HG02678 (cell line): Measurements from ENCODE around the gene DOCK4.
"Not testable (repeated sequence)": the region's sequence is repeated elsewhere in the genome, so short reads cannot be mapped to it uniquely, and the experiment has no call there.

ENCODE experiments used
- ATAC-seq: cut with Tn5 transposase; IDR thresholded peaks from one replicate; pipeline ENCODE4 v1.9.1; 2021; ENCODE audit warnings: mild to moderate bottlenecking, moderate library complexity; ENCODE audit not compliant: unreplicated experiment

The DOCK4 gene, protein sequence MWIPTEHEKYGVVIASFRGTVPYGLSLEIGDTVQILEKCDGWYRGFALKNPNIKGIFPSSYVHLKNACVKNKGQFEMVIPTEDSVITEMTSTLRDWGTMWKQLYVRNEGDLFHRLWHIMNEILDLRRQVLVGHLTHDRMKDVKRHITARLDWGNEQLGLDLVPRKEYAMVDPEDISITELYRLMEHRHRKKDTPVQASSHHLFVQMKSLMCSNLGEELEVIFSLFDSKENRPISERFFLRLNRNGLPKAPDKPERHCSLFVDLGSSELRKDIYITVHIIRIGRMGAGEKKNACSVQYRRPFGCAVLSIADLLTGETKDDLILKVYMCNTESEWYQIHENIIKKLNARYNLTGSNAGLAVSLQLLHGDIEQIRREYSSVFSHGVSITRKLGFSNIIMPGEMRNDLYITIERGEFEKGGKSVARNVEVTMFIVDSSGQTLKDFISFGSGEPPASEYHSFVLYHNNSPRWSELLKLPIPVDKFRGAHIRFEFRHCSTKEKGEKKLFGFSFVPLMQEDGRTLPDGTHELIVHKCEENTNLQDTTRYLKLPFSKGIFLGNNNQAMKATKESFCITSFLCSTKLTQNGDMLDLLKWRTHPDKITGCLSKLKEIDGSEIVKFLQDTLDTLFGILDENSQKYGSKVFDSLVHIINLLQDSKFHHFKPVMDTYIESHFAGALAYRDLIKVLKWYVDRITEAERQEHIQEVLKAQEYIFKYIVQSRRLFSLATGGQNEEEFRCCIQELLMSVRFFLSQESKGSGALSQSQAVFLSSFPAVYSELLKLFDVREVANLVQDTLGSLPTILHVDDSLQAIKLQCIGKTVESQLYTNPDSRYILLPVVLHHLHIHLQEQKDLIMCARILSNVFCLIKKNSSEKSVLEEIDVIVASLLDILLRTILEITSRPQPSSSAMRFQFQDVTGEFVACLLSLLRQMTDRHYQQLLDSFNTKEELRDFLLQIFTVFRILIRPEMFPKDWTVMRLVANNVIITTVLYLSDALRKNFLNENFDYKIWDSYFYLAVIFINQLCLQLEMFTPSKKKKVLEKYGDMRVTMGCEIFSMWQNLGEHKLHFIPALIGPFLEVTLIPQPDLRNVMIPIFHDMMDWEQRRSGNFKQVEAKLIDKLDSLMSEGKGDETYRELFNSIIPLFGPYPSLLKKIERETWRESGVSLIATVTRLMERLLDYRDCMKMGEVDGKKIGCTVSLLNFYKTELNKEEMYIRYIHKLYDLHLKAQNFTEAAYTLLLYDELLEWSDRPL (N-terminal part only)

GRCh38 chr7:112206238-112206990 lies at the start of gene DOCK4, which contains the start of gene ZNF277:
TSS of gene DOCK4 (minus strand) at chr7:112206399. CDS start at chr7:112206138, 261 bp downstream.
TSS of gene ZNF277 (plus strand) at chr7:112206695. CDS start at chr7:112206717, 22 bp downstream.
- peak; percentile 95 for ATAC-seq

DNA sequence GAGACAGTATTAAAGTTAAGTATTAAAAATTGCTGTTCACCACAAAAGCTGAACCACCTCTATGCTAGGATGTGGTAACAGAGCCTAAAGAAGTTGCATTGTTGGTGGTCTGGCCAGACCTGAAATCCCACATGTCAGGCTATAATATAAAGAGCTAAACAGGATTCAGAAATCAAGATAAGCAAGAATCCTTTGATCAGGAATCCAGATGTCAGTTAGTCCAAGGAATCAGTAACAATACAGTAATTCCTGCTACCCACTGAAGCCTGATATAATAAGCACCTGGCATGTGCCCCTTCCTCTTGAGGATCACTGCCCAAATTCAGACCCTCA lies 49.2 kb upstream of the DOCK4 start:
- no peak for ATAC-seq

GRCh38 chr7:112254709-112255387 lies 48.6 kb upstream of the DOCK4 start:
- no peak for ATAC-seq

DNA sequence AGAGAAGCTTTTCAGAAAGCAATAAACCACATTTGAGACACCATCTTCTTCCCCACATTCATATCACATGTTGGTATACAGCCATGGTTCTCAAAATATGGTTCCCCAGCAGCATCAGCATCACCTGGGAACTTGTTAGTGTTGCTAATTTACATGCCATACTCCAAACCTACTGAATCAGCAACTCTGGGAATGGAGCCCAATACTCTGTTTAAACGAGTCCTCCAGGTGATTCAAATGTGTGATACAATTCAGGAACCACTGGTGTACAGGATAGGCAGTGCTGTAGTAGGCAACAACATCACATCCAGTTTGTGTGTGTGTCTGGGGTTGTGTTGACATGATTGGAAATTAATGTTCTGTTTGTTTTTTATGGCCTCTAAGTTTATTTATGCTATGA lies 48.0 kb upstream of the DOCK4 start:
- no peak for ATAC-seq

DNA sequence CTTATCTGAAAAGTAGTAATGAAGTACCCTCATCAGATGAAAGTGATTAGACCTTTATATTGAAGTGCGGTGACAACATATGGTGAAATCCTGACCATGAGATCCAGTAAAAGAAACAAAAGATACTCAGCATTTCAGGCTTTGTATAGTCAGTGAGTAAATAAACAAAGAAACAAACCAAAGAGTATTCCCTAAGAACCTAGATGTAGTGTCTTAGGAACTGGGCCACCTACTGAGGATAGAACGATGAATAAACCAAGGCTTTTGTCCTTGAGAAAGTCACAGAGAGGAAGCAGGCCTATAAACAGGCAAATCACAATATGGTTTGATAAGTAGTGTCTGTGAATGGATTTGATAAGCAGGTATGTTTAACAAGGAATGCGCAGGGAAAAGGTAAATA lies 46.5 kb upstream of the DOCK4 start:
- no peak for ATAC-seq

GRCh38 chr7:112252141-112252540 lies 45.9 kb upstream of the DOCK4 start:
- no peak for ATAC-seq

GRCh38 chr7:112249967-112250366 lies 43.8 kb upstream of the DOCK4 start:
- ATAC-seq, result not testable (repeated sequence)

DNA sequence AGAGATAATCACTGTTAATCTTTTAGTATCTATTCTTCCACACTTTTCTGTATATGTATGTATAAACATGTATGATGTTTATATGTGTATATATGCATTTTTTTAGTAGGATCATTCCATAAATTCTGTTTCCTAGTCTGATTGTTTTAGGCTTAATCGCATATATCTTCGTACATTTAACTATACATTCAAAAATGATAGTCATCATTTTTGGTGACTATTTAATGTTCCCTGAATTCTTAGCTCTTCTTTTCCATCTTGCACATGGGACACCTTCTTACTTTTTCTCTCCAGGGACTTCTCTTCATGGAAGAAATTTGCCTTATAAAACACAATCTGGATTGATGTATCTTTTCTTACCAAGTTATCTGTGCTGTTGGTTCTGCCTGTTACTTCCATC lies 42.4 kb upstream of the DOCK4 start:
- no peak for ATAC-seq

DNA sequence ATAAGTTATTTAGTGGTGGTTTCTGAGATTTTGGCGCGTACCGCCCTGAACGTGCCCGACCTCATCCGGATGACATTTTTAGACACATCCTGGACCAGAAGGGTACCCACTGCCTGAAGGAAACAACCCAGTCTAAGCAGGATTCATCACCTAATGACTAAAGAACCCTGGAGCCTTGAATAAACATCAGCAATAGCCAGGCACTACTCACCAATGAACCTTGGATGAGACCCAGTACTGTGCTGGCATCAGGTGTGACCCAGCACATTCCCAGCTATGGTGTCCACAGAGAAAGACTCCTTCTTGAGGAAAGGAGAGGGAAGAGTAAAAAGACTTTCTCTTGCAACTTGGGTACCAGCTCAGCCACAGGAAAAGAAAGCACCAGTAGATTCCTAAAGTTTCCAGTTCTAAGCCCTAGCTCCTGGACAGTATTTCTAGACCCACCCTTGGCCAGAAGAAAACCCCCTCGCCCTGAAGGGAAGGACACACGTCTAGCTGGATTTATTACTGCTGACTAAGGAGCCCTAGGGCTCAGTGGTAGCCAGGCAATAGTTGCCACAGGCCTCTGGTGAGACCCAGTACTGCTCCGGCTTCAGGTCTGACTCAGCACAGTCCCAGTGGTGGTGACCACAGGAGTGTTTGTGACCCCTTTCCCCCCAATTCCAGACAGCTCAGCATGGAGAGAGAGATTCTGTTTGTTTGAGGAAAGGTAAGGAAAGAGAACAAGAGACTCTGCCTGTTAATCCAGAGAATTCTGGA lies 32.8 kb upstream of the DOCK4 start:
- no peak for ATAC-seq

DNA sequence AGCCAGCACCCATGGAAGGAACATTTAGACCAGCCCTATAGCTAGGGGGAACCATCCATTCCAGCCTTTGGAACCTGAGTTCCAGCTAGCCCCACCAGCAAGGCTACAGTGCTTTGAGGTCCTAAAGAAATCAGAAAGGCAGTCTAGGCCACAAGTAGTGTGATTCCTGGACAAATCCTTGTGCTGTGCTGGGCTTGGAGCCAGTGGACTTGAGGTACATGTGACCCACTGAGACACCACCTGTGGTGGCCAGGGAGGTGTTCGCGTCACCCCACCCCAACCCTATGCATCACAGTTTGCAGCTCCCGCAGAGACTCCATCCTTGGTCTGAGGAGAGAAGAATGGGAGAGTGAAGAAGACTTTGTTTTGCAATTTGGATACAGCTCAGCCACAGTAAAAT lies 32.1 kb upstream of the DOCK4 start:
- ATAC-seq, result no peak

- ATAC-seq, result no peak
Observed at GRCh38 chr7:112236597-112236996, 30.4 kb upstream of the DOCK4 start.

GRCh38 chr7:112234147-112234546 lies 27.9 kb upstream of the DOCK4 start:
- no peak for ATAC-seq

DNA sequence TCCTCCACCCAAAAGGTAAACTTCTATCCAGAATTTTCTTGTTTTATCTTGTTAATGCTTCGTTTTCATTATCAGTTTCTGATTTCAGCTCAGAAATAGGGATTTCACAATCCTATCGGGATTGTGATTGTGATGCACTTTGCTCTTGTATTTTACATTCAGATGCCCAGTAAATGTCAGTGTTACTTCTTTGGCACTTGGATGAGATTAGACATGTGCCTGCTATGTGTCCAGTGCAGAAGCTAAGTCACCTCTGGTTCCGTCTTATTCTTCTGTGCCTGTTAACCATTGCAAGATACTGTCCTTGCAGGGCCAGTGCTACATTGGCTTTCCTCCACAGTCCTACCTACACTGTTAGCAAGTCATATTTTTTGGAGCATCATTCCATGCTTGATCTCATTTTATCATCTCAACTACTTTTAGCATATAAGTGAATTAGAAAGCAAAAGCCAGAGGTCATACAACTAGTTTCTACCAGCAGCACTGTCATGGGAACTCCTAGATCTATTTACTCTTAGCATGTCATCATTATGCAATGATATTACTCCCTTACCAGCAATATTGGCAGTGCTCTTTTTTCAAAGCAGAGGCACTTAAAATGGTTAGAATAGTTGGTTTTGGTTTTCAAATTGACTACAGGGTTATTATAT lies 27.0 kb upstream of the DOCK4 start:
- ATAC-seq, result no peak

DNA sequence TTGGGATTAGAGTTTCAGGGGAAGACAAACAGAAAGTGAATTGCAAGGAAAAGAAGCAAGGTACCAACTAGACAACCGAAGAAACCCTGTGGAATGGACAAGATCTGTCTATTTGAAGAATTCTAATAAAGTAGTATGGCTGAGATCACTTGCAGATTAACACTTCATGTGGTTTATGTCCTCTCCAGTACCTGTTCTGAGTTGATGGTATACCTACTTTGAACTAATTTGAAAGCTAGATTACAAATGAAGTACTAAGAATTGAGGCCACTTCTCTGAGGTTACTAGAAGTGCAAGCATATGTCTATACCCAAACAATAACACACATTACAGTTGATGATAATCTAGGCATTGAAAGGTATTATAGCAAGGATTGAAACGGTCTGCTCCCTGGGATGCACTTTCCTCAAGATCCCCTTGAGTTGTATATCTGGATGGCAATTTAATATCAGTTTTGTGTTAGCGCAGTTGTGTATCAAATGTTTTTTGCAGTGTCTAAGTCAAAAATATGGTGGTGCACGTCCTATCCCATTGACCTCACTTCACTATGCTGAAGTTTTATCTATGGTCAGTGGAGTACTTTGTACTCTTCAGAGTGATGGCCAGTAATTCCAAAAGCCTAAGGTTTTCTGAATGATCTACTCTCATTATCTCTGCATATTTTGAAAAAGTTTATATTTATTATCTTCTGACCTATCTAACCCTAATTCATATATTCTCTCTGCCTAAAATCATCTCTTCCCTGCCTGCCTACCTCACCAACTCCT lies 26.2 kb upstream of the DOCK4 start:
- ATAC-seq, result no peak

DNA sequence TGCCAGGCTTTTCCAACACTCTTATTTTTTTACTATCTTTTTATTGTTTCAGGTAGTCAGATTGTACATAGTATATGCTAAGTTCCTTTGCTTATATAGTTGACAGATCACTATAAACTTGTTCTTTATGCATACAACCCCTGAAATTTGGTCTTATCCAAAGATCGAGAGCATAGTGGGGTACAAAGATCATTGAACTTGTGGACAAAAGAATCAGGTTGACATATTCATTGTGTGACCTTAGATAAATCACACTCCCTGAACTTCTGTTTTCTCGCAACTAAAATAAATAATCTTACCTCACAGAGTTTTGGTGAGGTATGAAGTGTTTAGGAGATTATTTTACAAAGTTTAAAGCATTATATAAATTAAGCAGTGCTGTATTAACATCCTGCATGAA lies 22.4 kb upstream of the DOCK4 start:
- ATAC-seq, result no peak

- ATAC-seq, result no peak
Observed at GRCh38 chr7:112226701-112227276, 20.6 kb upstream of the DOCK4 start.

DNA sequence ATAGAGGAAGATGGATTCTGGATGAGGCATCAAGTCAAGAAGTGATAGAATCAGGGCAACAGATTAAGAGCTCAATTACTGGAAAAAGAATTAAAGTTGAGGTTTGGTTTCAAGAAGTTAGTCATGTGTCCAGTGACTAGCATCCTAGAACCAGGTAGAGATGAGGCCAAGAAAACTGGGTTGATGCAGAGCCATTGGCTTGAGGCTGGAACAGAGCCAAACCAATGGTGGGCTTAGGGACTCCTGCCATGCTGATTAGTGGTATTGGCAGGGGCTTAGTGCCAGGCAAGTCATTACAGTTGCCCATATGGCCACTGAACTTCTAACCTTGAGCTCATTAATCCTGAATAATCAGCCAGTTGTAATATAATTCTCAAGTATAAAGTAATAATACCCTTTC lies 18.8 kb upstream of the DOCK4 start:
- no peak for ATAC-seq

DNA sequence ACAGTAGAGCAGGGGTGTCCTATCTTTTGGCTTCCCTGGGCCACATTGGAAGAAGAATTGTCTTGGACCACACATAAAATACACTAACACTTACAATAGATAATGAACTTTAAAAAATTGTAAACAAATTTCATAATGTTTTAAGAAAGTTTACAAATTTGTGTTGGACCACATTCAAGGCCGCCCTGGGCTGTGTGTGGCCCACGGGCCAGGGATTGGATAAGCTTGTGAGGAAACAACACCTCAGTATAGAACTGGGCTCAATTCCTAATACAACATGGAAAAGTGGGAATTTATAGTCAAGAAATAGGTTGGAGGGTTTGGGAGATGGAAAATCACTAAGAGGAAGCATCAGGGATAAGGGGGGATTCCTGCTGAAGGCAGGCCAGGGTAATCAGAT lies 18.0 kb upstream of the DOCK4 start:
- no peak for ATAC-seq
